Chondrocyte (in vitro differentiated cells): ENCODE measurements around the gene ABCB4. TPM values are rescaled to one million over a fixed set of nuclear protein-coding genes. Genes with fewer than 3 reads are reported as not detected.

Experiments
- DNase-seq: peaks from one replicate; pipeline ENCODE4 v3.0.0; 2021; ENCODE audit warnings: mixed read lengths, low spot score
- H3K27ac Mint-ChIP-seq: one replicate; pipeline ENCODE4 v1.8.0; 2021; ENCODE audit warnings: mild to moderate bottlenecking, moderate library complexity, mixed read lengths; ENCODE audit not compliant: unreplicated experiment
- H3K27me3 Mint-ChIP-seq: 2 replicates; pipeline ENCODE4 v1.8.0; 2021; ENCODE audit warnings: low read depth, mixed read lengths
- H3K36me3 Mint-ChIP-seq: 2 replicates; pipeline ENCODE4 v1.8.0; 2021; ENCODE audit warnings: low read depth, mixed read lengths
- H3K4me1 Mint-ChIP-seq: 2 replicates; pipeline ENCODE4 v1.8.0; 2021; ENCODE audit warnings: low read depth, mild to moderate bottlenecking, mixed read lengths
- H3K4me3 Mint-ChIP-seq: one replicate; pipeline ENCODE4 v1.8.0; 2021; ENCODE audit warnings: mild to moderate bottlenecking, moderate library complexity, mixed read lengths; ENCODE audit not compliant: unreplicated experiment
- H3K9me3 Mint-ChIP-seq: 2 replicates; pipeline ENCODE4 v1.8.0; 2021; ENCODE audit warnings: low read depth, mixed read lengths
- CTCF ChIP-seq: fragments of 200-600 bp; sonication (generic); IDR thresholded peaks from 2 replicates; pipeline ENCODE4 v1.5.0; 2021; ENCODE audit warnings: antibody characterized with exemption, mild to moderate bottlenecking, moderate library complexity
- total RNA-seq: library from RNA; stranded (reverse); gene quantifications from 3 replicates; pipeline ENCODE4 v1.2.1, GENCODE V29; 2021

Gene ABCB4
- total RNA-seq, 1 donor from 2014 or later = 0.10 TPM

- Mint-ChIP-seq H3K4me1 (no peaks in the 10 kb centered on the region), H3K4me3 (no peak overlapping the region), H3K9me3 (no peaks in the 10 kb centered on the region), H3K27ac (no peak overlapping the region), H3K36me3 (no peaks in the 10 kb centered on the region), H3K27me3 (peaks cover 9% of the 10 kb centered on the region)
- TF ChIP-seq CTCF = no peak
- no peak for DNase-seq
Observed at GRCh38 chr7:87505557-87506245, 30.2 kb upstream of the ABCB4 start.

DNA sequence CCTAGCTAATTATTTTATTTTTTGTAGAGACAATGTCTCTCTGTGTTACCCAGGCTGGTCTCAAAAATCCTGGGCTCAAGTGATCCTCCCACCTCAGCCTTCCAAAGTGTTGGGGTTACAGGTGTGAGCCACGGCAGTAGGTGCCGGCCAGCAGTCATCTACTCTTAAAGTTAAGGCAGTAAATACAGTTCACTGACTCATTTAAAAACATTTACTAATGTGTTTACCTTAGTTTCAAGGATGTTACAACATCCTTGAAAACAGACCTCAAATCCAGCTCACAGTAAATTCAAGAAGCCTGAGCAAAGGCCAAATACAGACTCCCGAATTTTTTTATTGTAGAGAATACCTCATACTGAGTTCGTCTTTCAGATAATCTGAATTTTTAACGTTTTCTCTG is 29.6 kb upstream of the ABCB4 start:
- Mint-ChIP-seq H3K4me3 (no peak overlapping the region), H3K27ac (no peak overlapping the region), H3K9me3 (no peaks in the 10 kb centered on the region), H3K4me1 (no peaks in the 10 kb centered on the region), H3K36me3 (no peaks in the 10 kb centered on the region), H3K27me3 (peaks cover 10% of the 10 kb centered on the region)
- no peak for TF ChIP-seq CTCF
- no peak for DNase-seq

- DNase-seq = no peak
- no peaks in the 10 kb centered on the region for H3K36me3 Mint-ChIP-seq
- TF ChIP-seq CTCF = no peak
- H3K4me3 Mint-ChIP-seq = no peak overlapping the region
- H3K27me3 Mint-ChIP-seq = peaks cover 16% of the 10 kb centered on the region
- no peak overlapping the region for H3K27ac Mint-ChIP-seq
- no peaks in the 10 kb centered on the region for H3K4me1 Mint-ChIP-seq
- no peaks in the 10 kb centered on the region for H3K9me3 Mint-ChIP-seq
Observed at GRCh38 chr7:87499494-87499893, 24.0 kb upstream of the ABCB4 start.

DNA sequence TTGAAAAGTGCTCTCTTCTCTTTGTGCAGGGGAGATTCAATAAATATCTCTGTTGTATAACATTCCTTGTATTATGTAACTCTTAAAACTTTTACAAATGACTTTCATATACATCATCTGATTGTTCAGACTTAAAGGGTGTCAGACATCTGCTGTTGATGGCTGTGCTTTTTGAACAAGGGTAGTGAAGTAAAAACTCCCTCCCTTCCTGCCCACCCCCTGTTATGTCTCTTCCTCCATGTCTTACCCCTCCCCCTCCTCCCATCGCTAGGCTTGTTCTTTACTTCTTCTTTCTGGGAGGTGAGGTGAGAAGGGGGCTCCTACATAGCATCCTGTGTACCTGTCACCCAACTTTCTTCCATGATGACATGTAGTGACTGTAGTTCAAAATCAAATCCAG is 23.4 kb upstream of the ABCB4 start:
- H3K9me3 Mint-ChIP-seq = no peaks in the 10 kb centered on the region
- H3K27me3 Mint-ChIP-seq = peaks cover 16% of the 10 kb centered on the region
- H3K36me3 Mint-ChIP-seq = no peaks in the 10 kb centered on the region
- no peak for DNase-seq
- H3K4me1 Mint-ChIP-seq = no peaks in the 10 kb centered on the region
- H3K4me3 Mint-ChIP-seq = no peak overlapping the region
- no peak for TF ChIP-seq CTCF
- H3K27ac Mint-ChIP-seq = no peak overlapping the region

- no peak for DNase-seq
- Mint-ChIP-seq H3K27ac (no peak overlapping the region), H3K4me1 (no peaks in the 10 kb centered on the region), H3K9me3 (no peaks in the 10 kb centered on the region), H3K27me3 (peaks cover 16% of the 10 kb centered on the region), H3K36me3 (no peaks in the 10 kb centered on the region), H3K4me3 (no peak overlapping the region)
- TF ChIP-seq CTCF = no peak
Observed at GRCh38 chr7:87497482-87497881, 22.0 kb upstream of the ABCB4 start.
